Heart right ventricle (tissue), 16 donors: ENCODE results near the gene GPR3. TPM values are rescaled to one million over a fixed set of nuclear protein-coding genes. Genes with fewer than 3 reads are reported as not detected.

Source experiments
- ATAC-seq, 8 donors: fragments of 200-7000 bp; cut with Tn5 transposase; one replicate each; pipeline ENCODE4 v1.9.1; 2020; ENCODE audit warnings: mild to moderate bottlenecking in 8 of 8, moderate library complexity in 8 of 8, moderate number of reproducible peaks in 1 of 8
- DNase-seq, 2 donors: peaks; one replicate each; pipeline ENCODE4 v3.0.0-alpha.2; 2020
- H3K27ac ChIP-seq, 10 donors: fragments of 200-600 bp; sonication (generic) in 2 of 10; one replicate each; pipeline versions ENCODE4 v1.5.0 to v1.8.0; 2020 to 2022; ENCODE audit warnings: mild to moderate bottlenecking in 3 of 10
- H3K27me3 ChIP-seq, 7 donors: fragments of 200-600 bp; one replicate each; pipeline ENCODE4 v1.8.0; 2021 to 2022; ENCODE audit warnings: mild to moderate bottlenecking in 2 of 7
- H3K36me3 ChIP-seq, 9 donors: fragments of 200-600 bp; sonication (generic) in 1 of 9; one replicate each; pipeline versions ENCODE4 v1.5.0 to v1.8.0; 2020 to 2022; ENCODE audit warnings: mild to moderate bottlenecking in 2 of 9
- H3K4me1 ChIP-seq, 9 donors: fragments of 200-600 bp; sonication (generic) in 1 of 9; one replicate each; pipeline versions ENCODE4 v1.5.0 to v1.8.0; 2020 to 2022; ENCODE audit warnings: mild to moderate bottlenecking in 4 of 9
- H3K4me3 ChIP-seq, 10 donors: fragments of 200-600 bp; sonication (generic) in 2 of 10; one replicate each; pipeline versions ENCODE4 v1.5.0 to v1.8.0; 2020 to 2022; ENCODE audit warnings: mild to moderate bottlenecking in 7 of 10, moderate library complexity in 2 of 10
- H3K9me3 ChIP-seq, 11 donors: fragments of 200-600 bp in 10 of 11; sonication (generic) in 2 of 11; one replicate each; pipeline versions ENCODE4 v1.5.0 to v1.8.0; 2013 to 2022; ENCODE audit warnings: mild to moderate bottlenecking in 2 of 11, control low read depth in 1 of 11, moderate library complexity in 1 of 11
- CTCF ChIP-seq, 9 donors: fragments of 200-600 bp; sonication (generic) in 2 of 9; IDR thresholded peaks; one replicate each; pipeline versions ENCODE4 v1.5.0 to v1.8.0; 2021 to 2022; ENCODE audit warnings: antibody characterized with exemption in 9 of 9, mild to moderate bottlenecking in 5 of 9, moderate library complexity in 1 of 9
- WGBS, 2 donors: extraction: QIAGEN DNeasy Blood & Tissue Kit; methylation state at CpG; one replicate each; pipeline ENCODE4 v1.1.7; 2013; ENCODE audit warnings: inconsistent platforms in 1 of 2; 5-methylcytosine and 5-hydroxymethylcytosine counted together
- intact Hi-C, 10 donors: fragments of 100-400 bp; cut with DNase I; formaldehyde crosslinking; loops; one replicate each; pipeline versions ENCODE4 v1.11.1 to v1.14.2; 2022
- polyA plus RNA-seq, 2 donors: library from polyadenylated mRNA; stranded (reverse); fragments of 200-250 nt; gene quantifications; one replicate each; pipeline ENCODE4 v1.2.3, GENCODE V29; 2013
- total RNA-seq, 10 donors: library from RNA; stranded (reverse); fragmentation: NEBNext Ultra II Directional in 3 of 10; extraction: Animal tissue kit (Norgen Biotek cat#: 25700) in 3 of 10; gene quantifications; one replicate each; pipeline versions ENCODE4 v1.2.1 to v1.2.4, GENCODE V29; 2021 to 2023
- donor health status: Arrhythmogenic right ventricular cardiomyopathy.
- donor health status: ischemic (EF 13 %, LVEDD 7.1; RV severe dilation, severe dysfunction).
- donor health status: healthy with polysubstance abuse.
- donor health status: DM: no; HTN: yes; CAD: no.
- donor health status: DM: no; HTN: no; CAD: no.
- donor health status: ischemic (EF 25% LVEDD 6.9; RV normal size, moderate dysfunction).
- donor health status: ischemic (EF 25% LVEDD 5.7; RV mildly dilated, moderate dysfunction).
- donor health status: healthy.
- donor health status: DM: yes; HTN: yes; CAD: no.
- donor health status: Ischemic cardiomyopathy.
- donor health status: ischemic (EF 35%, LVEDD 5.7; RV mildly dilated, moderate dysfunction).
- donor health status: nonischemic (EF 11% LVEDD 7.7; RV severe dilation, severe dysfunction).
- donor health status: DM: yes; HTN: yes; CAD: no.
- donor health status: PGD.
- donor health status: ischemic (EF 29% LVEDD 5.4; RV normal size, mild dysfunction).
- donor health status: nonischemic (EF 23%, LVEDD 6.1; RV moderate dilation, normal function).

Gene GPR3
- total and polyA plus RNA-seq, 12 donors, result 0.27 to 3.4 (median 0.42) TPM; not detected in 1

GRCh38 chr1:27380766-27381733 lies 11.4 kb upstream of the GPR3 start:
- WGBS, 2 donors, result 77 to 86% methylated on average over 12 of the region's 12 CpGs

GRCh38 chr1:27381969-27382762 lies 10.3 kb upstream of the GPR3 start:
- intact Hi-C loops, result loop anchor here in 3 of 10 donors (5.0 to 10.0 kb wide), 3 partner anchors 80 to 277 kb away; no protein-coding TSS in a partner anchor
- H3K27ac ChIP-seq, result no peak overlapping the region
- no peak overlapping the region for H3K4me3 ChIP-seq
- ATAC-seq (no peak), DNase-seq (no peak)
- H3K27me3 ChIP-seq, result peaks cover 0 to 9% (median 0%) of the 10 kb centered on the region in 7 donors
- TF ChIP-seq CTCF (IDR thresholded peaks at IDR 0.05), result no peak
- no peaks in the 10 kb centered on the region for H3K9me3 ChIP-seq
- H3K4me1 ChIP-seq, result peaks cover 0 to 27% (median 9%) of the 10 kb centered on the region in 9 donors
- no peaks in the 10 kb centered on the region for H3K36me3 ChIP-seq
- WGBS, 2 donors, result 79 to 80% methylated on average over 15 to 18 of the region's 18 CpGs

More at GRCh38 chr1:27380766-27381733, 11.4 kb upstream of the GPR3 start:
- no peaks in the 10 kb centered on the region for H3K9me3 ChIP-seq
- intact Hi-C loops, result loop anchor here in 3 of 10 donors (5.0 to 10.0 kb wide), 3 partner anchors 79 to 276 kb away; no protein-coding TSS in a partner anchor
- H3K27ac ChIP-seq, result peak overlapping the region in 1 of 10 donors; percentile 9
- ATAC-seq, result peak in 3 of 8 donors; percentile 15 to 48 (median 46)
- no peak overlapping the region for H3K4me3 ChIP-seq
- no peak for DNase-seq
- H3K27me3 ChIP-seq, result peaks cover 0 to 9% (median 0%) of the 10 kb centered on the region in 7 donors
- H3K36me3 ChIP-seq, result no peaks in the 10 kb centered on the region
- TF ChIP-seq CTCF (IDR thresholded peaks at IDR 0.05), result no peak
- H3K4me1 ChIP-seq, result peaks cover 0 to 38% (median 14%) of the 10 kb centered on the region in 9 donors

- intact Hi-C loops, result loop anchor here in 3 of 10 donors (5.0 to 10.0 kb wide), 3 partner anchors 81 to 278 kb away; no protein-coding TSS in a partner anchor
- peak in 2 of 8 donors; percentile 7 to 30 for ATAC-seq
Measured at GRCh38 chr1:27383039-27383605, 9.3 kb upstream of the GPR3 start, which contains the start of gene CD164L2. CD164L2 (minus strand) TSS chr1:27383333; CDS start chr1:27383239, 94 bp downstream.

More at GRCh38 chr1:27383039-27383605, 9.3 kb upstream of the GPR3 start, which contains the start of gene CD164L2:
- Histone ChIP-seq H3K4me3 (no peak within 1 kb of the TSS), H3K36me3 (no peaks in the 10 kb centered on the region), H3K9me3 (no peaks in the 10 kb centered on the region), H3K27me3 (peaks cover 0 to 9% (median 0%) of the 10 kb centered on the region in 7 donors), H3K27ac (no peak within 1 kb of the TSS), H3K4me1 (peaks cover 0 to 18% (median 6%) of the 10 kb centered on the region in 9 donors)
- WGBS, 2 donors, result 17 to 25% methylated on average over 40 to 43 of the region's 43 CpGs
- no peak for TF ChIP-seq CTCF (IDR thresholded peaks at IDR 0.05)
- no peak for DNase-seq
